ENCODE measurements around the gene FHIP1B.

- no peak for TF ChIP-seq EZH2phosphoT487 (IDR thresholded peaks at IDR 0.05; ENCODE audit: insufficient read depth, low read depth)
- no peak for TF ChIP-seq EZH2 (IDR thresholded peaks at IDR 0.05; ENCODE audit: insufficient read depth, poor library complexity, severe bottlenecking)
Observed at GRCh38 chr11:6269994-6270393, 35.6 kb upstream of the FHIP1B start.
